Adrenal gland (tissue), 5 donors: ENCODE results near the gene DNAH11.

Source experiments
- CTCF ChIP-seq, 6 experiments: fragments of 450-650 bp in 4 of 6; fragments of 200-600 bp in 2 of 6; sonication (generic) in 1 of 6; IDR thresholded peaks; 1 replicate in 5 of 6; 2 replicates in 1 of 6; pipeline versions ENCODE4 v1.5.1 to v1.8.0; 2016 to 2021; ENCODE audit warnings: antibody characterized with exemption in 6 of 6, mild to moderate bottlenecking in 2 of 6, moderate library complexity in 1 of 6
- POLR2A ChIP-seq, 2 donors: fragments of 450-650 bp; IDR thresholded peaks; one replicate each; pipeline ENCODE4 v1.6.1; 2017; ENCODE audit warnings: antibody characterized with exemption in 2 of 2, mild to moderate bottlenecking in 2 of 2, moderate library complexity in 1 of 2
- donor health status: DM: no; HTN: no; CAD: no.

- no peak for TF ChIP-seq CTCF (IDR thresholded peaks at IDR 0.05)
- TF ChIP-seq POLR2A (IDR thresholded peaks at IDR 0.05): no peak
Observed at GRCh38 chr7:21624320-21624719, 81.5 kb downstream of the DNAH11 start.
